Activated gamma-delta T cell treated with Interleukin-2 at 50 U/mL for 16 hours (primary cell): ENCODE measurements around the gene NFATC2.

Experiments
- DNase-seq: peaks from one replicate; pipeline ENCODE4 v3.0.0-alpha.2; 2020

Gene NFATC2

GRCh38 chr20:51371720-51372119 is 170.8 kb downstream of the NFATC2 start:
- no peak for DNase-seq

- DNase-seq = no peak
These were observed 173.0 kb downstream of the NFATC2 start for GRCh38 chr20:51369503-51369902.

GRCh38 chr20:51368461-51369211 is 173.9 kb downstream of the NFATC2 start:
- no peak for DNase-seq

GRCh38 chr20:51366155-51366886 is 176.2 kb downstream of the NFATC2 start:
- DNase-seq = no peak

- DNase-seq = no peak
These were observed 176.8 kb downstream of the NFATC2 start for GRCh38 chr20:51365670-51366069.

- DNase-seq = no peak
These were observed 178.7 kb downstream of the NFATC2 start for GRCh38 chr20:51363813-51364212.

- DNase-seq = no peak
These were observed 179.1 kb downstream of the NFATC2 start for GRCh38 chr20:51363378-51363777.

GRCh38 chr20:51362254-51362653 is 180.3 kb downstream of the NFATC2 start:
- no peak for DNase-seq

- DNase-seq = no peak
These were observed 181.3 kb downstream of the NFATC2 start for GRCh38 chr20:51361258-51361657.

- no peak for DNase-seq
These were observed 181.9 kb downstream of the NFATC2 start for GRCh38 chr20:51360451-51361201.

- no peak for DNase-seq
These were observed 182.6 kb downstream of the NFATC2 start for GRCh38 chr20:51359947-51360346.

GRCh38 chr20:51359401-51359800 is 183.1 kb downstream of the NFATC2 start:
- no peak for DNase-seq

GRCh38 chr20:51358032-51358724 is 184.3 kb downstream of the NFATC2 start:
- DNase-seq = no peak

- DNase-seq = no peak
These were observed 185.0 kb downstream of the NFATC2 start for GRCh38 chr20:51357543-51357942.

GRCh38 chr20:51356871-51357270 is 185.6 kb downstream of the NFATC2 start:
- no peak for DNase-seq

- DNase-seq = no peak
These were observed 187.7 kb downstream of the NFATC2 start for GRCh38 chr20:51354769-51355319.

GRCh38 chr20:51354191-51354768 is 188.2 kb downstream of the NFATC2 start:
- DNase-seq = no peak

- DNase-seq = no peak
These were observed 189.0 kb downstream of the NFATC2 start for GRCh38 chr20:51353491-51353890.

- DNase-seq = no peak
These were observed 189.7 kb downstream of the NFATC2 start for GRCh38 chr20:51352791-51353190.

- no peak for DNase-seq
These were observed 191.4 kb downstream of the NFATC2 start for GRCh38 chr20:51350941-51351631.

- no peak for DNase-seq
These were observed 193.6 kb downstream of the NFATC2 start for GRCh38 chr20:51348876-51349275.

GRCh38 chr20:51347831-51348230 is 194.7 kb downstream of the NFATC2 start:
- DNase-seq = no peak
